ENCODE results near the gene PRSS1.

- TF ChIP-seq, protein P1, sequence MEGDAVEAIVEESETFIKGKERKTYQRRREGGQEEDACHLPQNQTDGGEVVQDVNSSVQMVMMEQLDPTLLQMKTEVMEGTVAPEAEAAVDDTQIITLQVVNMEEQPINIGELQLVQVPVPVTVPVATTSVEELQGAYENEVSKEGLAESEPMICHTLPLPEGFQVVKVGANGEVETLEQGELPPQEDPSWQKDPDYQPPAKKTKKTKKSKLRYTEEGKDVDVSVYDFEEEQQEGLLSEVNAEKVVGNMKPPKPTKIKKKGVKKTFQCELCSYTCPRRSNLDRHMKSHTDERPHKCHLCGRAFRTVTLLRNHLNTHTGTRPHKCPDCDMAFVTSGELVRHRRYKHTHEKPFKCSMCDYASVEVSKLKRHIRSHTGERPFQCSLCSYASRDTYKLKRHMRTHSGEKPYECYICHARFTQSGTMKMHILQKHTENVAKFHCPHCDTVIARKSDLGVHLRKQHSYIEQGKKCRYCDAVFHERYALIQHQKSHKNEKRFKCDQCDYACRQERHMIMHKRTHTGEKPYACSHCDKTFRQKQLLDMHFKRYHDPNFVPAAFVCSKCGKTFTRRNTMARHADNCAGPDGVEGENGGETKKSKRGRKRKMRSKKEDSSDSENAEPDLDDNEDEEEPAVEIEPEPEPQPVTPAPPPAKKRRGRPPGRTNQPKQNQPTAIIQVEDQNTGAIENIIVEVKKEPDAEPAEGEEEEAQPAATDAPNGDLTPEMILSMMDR (IDR thresholded peaks at IDR 0.05), result no peak
- TF ChIP-seq POLR2A (IDR thresholded peaks at IDR 0.05), result no peak
Measured at GRCh38 chr7:142776206-142776844, 27.1 kb downstream of the PRSS1 start.

All from esophagus squamous epithelium (tissue), 4 donors.